Spleen (tissue), 11 donors: ENCODE results near the gene IFI27L1. TPM values are rescaled to one million over a fixed set of nuclear protein-coding genes. Genes with fewer than 3 reads are reported as not detected.

Experiments
- DNase-seq: peaks from one replicate; pipeline ENCODE4 v3.0.0-alpha.2; 2020
- H3K27ac ChIP-seq, 8 donors: fragments of 200-600 bp; sonication (generic) in 7 of 8; 1 replicate in 4 of 8; 2 replicates in 4 of 8; pipeline versions ENCODE4 v1.5.0 to v1.8.0; 2016 to 2021; ENCODE audit warnings: inconsistent platforms in 4 of 8, mild to moderate bottlenecking in 4 of 8, moderate library complexity in 1 of 8
- H3K27me3 ChIP-seq, 7 donors: fragments of 200-600 bp; sonication (generic) in 6 of 7; replicated peaks in 1 of 7; 1 replicate in 4 of 7; 2 replicates in 3 of 7; pipeline versions ENCODE4 v1.5.0 to v1.8.0; 2016 to 2021; ENCODE audit warnings: inconsistent platforms in 3 of 7, mild to moderate bottlenecking in 1 of 7
- H3K36me3 ChIP-seq, 6 donors: fragments of 200-600 bp; sonication (generic) in 5 of 6; 1 replicate in 4 of 6; 2 replicates in 2 of 6; pipeline versions ENCODE4 v1.5.0 to v1.8.0; 2016 to 2021; ENCODE audit warnings: inconsistent platforms in 2 of 6
- H3K4me1 ChIP-seq, 6 donors: fragments of 200-600 bp; sonication (generic) in 5 of 6; 1 replicate in 3 of 6; 2 replicates in 3 of 6; pipeline versions ENCODE4 v1.5.0 to v1.8.0; 2016 to 2021; ENCODE audit warnings: inconsistent platforms in 3 of 6
- H3K4me3 ChIP-seq, 8 donors: fragments of 200-600 bp; sonication (generic) in 7 of 8; 1 replicate in 4 of 8; 2 replicates in 4 of 8; pipeline versions ENCODE4 v1.5.0 to v1.8.0; 2016 to 2021; ENCODE audit warnings: inconsistent platforms in 4 of 8, mild to moderate bottlenecking in 4 of 8, moderate library complexity in 2 of 8
- H3K9me3 ChIP-seq, 8 donors: fragments of 200-600 bp; sonication (generic) in 7 of 8; 1 replicate in 4 of 8; 2 replicates in 4 of 8; pipeline versions ENCODE4 v1.5.0 to v1.8.0; 2016 to 2021; ENCODE audit warnings: inconsistent platforms in 4 of 8
- CTCF ChIP-seq, 11 experiments: fragments of 200-600 bp in 7 of 11; fragments of 450-650 bp in 4 of 11; sonication (generic) in 4 of 11; IDR thresholded peaks in 8 of 11; conservative IDR thresholded peaks in 3 of 11; 1 replicate in 7 of 11; 2 replicates in 4 of 11; pipeline versions ENCODE4 v1.4.0 to v1.8.0; 2016 to 2021; ENCODE audit warnings: antibody characterized with exemption in 11 of 11, inconsistent platforms in 4 of 11, mild to moderate bottlenecking in 1 of 11
- POLR2A ChIP-seq, 3 donors: fragments of 450-650 bp; IDR thresholded peaks; one replicate each; pipeline ENCODE4 v1.5.1; 2017; ENCODE audit warnings: antibody characterized with exemption in 3 of 3, mild to moderate bottlenecking in 1 of 3
- POLR2AphosphoS5 ChIP-seq, 3 donors: sonication (generic); formaldehyde crosslinking; IDR thresholded peaks; one replicate each; pipeline ENCODE4 v1.5.1; 2017; ENCODE audit warnings: antibody characterized with exemption in 3 of 3
- WGBS, 5 donors: extraction: QIAGEN DNeasy Blood & Tissue Kit in 3 of 5; methylation state at CpG; one replicate each; pipeline versions ENCODE4 v1.1.5 to v1.1.7; 2013 to 2018; 5-methylcytosine and 5-hydroxymethylcytosine counted together
- intact Hi-C: fragments of 100-400 bp; cut with DNase I; formaldehyde crosslinking; loops from one replicate; pipeline ENCODE4 v1.15.0; 2023; ENCODE audit warnings: low total_unique reads
- polyA plus RNA-seq, 3 donors: library from polyadenylated mRNA; stranded (reverse); fragments of 200-250 nt; gene quantifications; one replicate each; pipeline ENCODE4 v1.2.1, GENCODE V29; 2013
- total RNA-seq, 7 donors: library from RNA; depleted of rRNA in 3 of 7; stranded (reverse); fragments of >200 nt in 3 of 7; fragmentation: NEBNext Ultra II Directional in 4 of 7; extraction: Animal tissue kit (Norgen Biotek cat#: 25700) in 4 of 7; gene quantifications; one replicate each; pipeline versions ENCODE4 v1.1.0 to v1.2.1, GENCODE V29; 2016 to 2021
- donor health status: healthy with polysubstance abuse.
- donor health status: DM: no; HTN: no; CAD: no; lungs with moderate emphysema.
- donor health status: DM: no; HTN: no; CAD: no.
- donor health status: Bipolar disorder and iron deficiency.
- donor health status: healthy.
- donor health status: DM: no; HTN: no; CAD: no.
- donor health status: DM: yes; HTN: yes; CAD: no.

Gene IFI27L1
- total and polyA plus RNA-seq, 10 donors: 4.4 to 18.8 (median 12.0) TPM

GRCh38 chr14:94126419-94126677, 45.2 kb downstream of the IFI27L1 start:
- DNase-seq: no peak
- H3K4me3 ChIP-seq: no peak overlapping the region
- H3K9me3 ChIP-seq: peaks cover 0 to 12% (median 0%) of the 10 kb centered on the region in 8 donors
- H3K27me3 ChIP-seq: no peaks in the 10 kb centered on the region
- H3K27ac ChIP-seq: no peak overlapping the region
- intact Hi-C loops: no loop called here
- TF ChIP-seq POLR2A (IDR thresholded peaks at IDR 0.05): no peak
- TF ChIP-seq POLR2AphosphoS5 (IDR thresholded peaks at IDR 0.05): no peak
- no peak for TF ChIP-seq CTCF (IDR thresholded peaks at IDR 0.05 in 8 of 11, conservative IDR thresholded peaks at IDR 0.05 in 3 of 11)
- peaks cover 0 to 16% (median 0%) of the 10 kb centered on the region in 6 donors for H3K36me3 ChIP-seq
- 72 to 89% (median 74%) methylated on average over 1 of the region's 1 CpG for WGBS, 5 donors
- H3K4me1 ChIP-seq: peaks cover 3 to 25% (median 14%) of the 10 kb centered on the region in 6 donors

GRCh38 chr14:94126800-94127199, 45.7 kb downstream of the IFI27L1 start:
- 79 to 92% (median 86%) methylated on average over 5 of the region's 5 CpGs for WGBS, 5 donors
- Histone ChIP-seq H3K9me3 (peaks cover 0 to 8% (median 0%) of the 10 kb centered on the region in 8 donors), H3K36me3 (peaks cover 0 to 16% (median 0%) of the 10 kb centered on the region in 6 donors), H3K4me3 (no peak overlapping the region), H3K27me3 (peaks cover 0 to 3% (median 0%) of the 10 kb centered on the region in 7 donors), H3K4me1 (peaks cover 3 to 25% (median 14%) of the 10 kb centered on the region in 6 donors), H3K27ac (no peak overlapping the region)
- no peak for TF ChIP-seq POLR2A (IDR thresholded peaks at IDR 0.05)
- no peak for TF ChIP-seq POLR2AphosphoS5 (IDR thresholded peaks at IDR 0.05)
- DNase-seq: no peak
- intact Hi-C loops: no loop called here

- WGBS, 5 donors: 94 to 97% (median 97%) methylated on average over 6 of the region's 6 CpGs
- peaks cover 0 to 4% (median 0%) of the 10 kb centered on the region in 8 donors for H3K9me3 ChIP-seq
- peaks cover 0 to 16% (median 0%) of the 10 kb centered on the region in 6 donors for H3K36me3 ChIP-seq
- TF ChIP-seq POLR2A (IDR thresholded peaks at IDR 0.05) (no peak), CTCF (IDR thresholded peaks at IDR 0.05 in 8 of 11, conservative IDR thresholded peaks at IDR 0.05 in 3 of 11) (no peak), POLR2AphosphoS5 (IDR thresholded peaks at IDR 0.05) (no peak)
- no peak overlapping the region for H3K27ac ChIP-seq
- intact Hi-C loops: no loop called here
- no peak for DNase-seq
- H3K4me1 ChIP-seq: peaks cover 3 to 30% (median 14%) of the 10 kb centered on the region in 6 donors
- peaks cover 0 to 4% (median 0%) of the 10 kb centered on the region in 7 donors for H3K27me3 ChIP-seq
- no peak overlapping the region for H3K4me3 ChIP-seq
These were observed 46.2 kb downstream of the IFI27L1 start for GRCh38 chr14:94127330-94127729.

- Histone ChIP-seq H3K27me3 (peaks cover 0 to 7% (median 0%) of the 10 kb centered on the region in 7 donors), H3K27ac (peak overlapping the region in 4 of 8 donors; percentile 82 to 87 (median 85)), H3K4me3 (peak overlapping the region in 2 of 8 donors; percentile 57 to 74), H3K9me3 (no peaks in the 10 kb centered on the region), H3K4me1 (peaks cover 3 to 31% (median 14%) of the 10 kb centered on the region in 6 donors), H3K36me3 (peaks cover 0 to 16% (median 0%) of the 10 kb centered on the region in 6 donors)
- WGBS, 5 donors: 89 to 95% (median 92%) methylated on average over 11 to 14 of the region's 14 CpGs
- no peak for TF ChIP-seq POLR2A (IDR thresholded peaks at IDR 0.05)
- no peak for TF ChIP-seq CTCF (IDR thresholded peaks at IDR 0.05 in 8 of 11, conservative IDR thresholded peaks at IDR 0.05 in 3 of 11)
- no peak for TF ChIP-seq POLR2AphosphoS5 (IDR thresholded peaks at IDR 0.05)
- intact Hi-C loops: no loop called here
- no peak for DNase-seq
These were observed 47.2 kb downstream of the IFI27L1 start for GRCh38 chr14:94128216-94128839.
